GM12801 (cell line): Measurements from ENCODE around the gene KLF3.

Source experiments
- CTCF ChIP-seq: IDR thresholded peaks from one replicate; pipeline ENCODE4 v1.5.1; 2011; ENCODE audit warnings: control low read depth; ENCODE audit not compliant: insufficient read length; ENCODE audit errors: extremely low read depth

KLF3 gene

GRCh38 chr4:38659346-38659745 is 4.7 kb upstream of the KLF3 start:
- TF ChIP-seq CTCF, result no peak

GRCh38 chr4:38660838-38661237 is 3.2 kb upstream of the KLF3 start:
- TF ChIP-seq CTCF, result no peak

- TF ChIP-seq CTCF, result no peak
Measured at GRCh38 chr4:38661371-38661770, 2.6 kb upstream of the KLF3 start.

- no peak for TF ChIP-seq CTCF
Measured at GRCh38 chr4:38662522-38663089, 1.4 kb upstream of the KLF3 start.

- TF ChIP-seq CTCF, result no peak
Measured at GRCh38 chr4:38663090-38663800, 754 bp upstream of the KLF3 start.

GRCh38 chr4:38664706-38665401 is 855 bp downstream of the KLF3 start:
- no peak for TF ChIP-seq CTCF

GRCh38 chr4:38665551-38666411 is 1.8 kb downstream of the KLF3 start:
- no peak for TF ChIP-seq CTCF
